OCI-LY7 (cell line): ENCODE results near the gene WNT3A. TPM values are rescaled to one million over a fixed set of nuclear protein-coding genes. Genes with fewer than 3 reads are reported as not detected.

Source experiments
- BruUV-seq: library from RNA; stranded (reverse); fragments of 400-500 nt; replicated peaks from 2 replicates; lab custom pipeline; 2021; lab: Mats Ljungman, UMichigan
- CTCF ChIA-PET: fragments of 300-600 bp; sonication (Branson Sonifier 250); formaldehyde crosslinking; loops from one replicate; lab custom pipeline; 2022; ENCODE audit warnings: antibody characterized with exemption; ENCODE audit not compliant: unreplicated experiment; lab: Charles Lee
- POLR2A ChIA-PET: fragments of 300-600 bp; sonication (Branson Sonifier 250); formaldehyde crosslinking; loops from one replicate; lab custom pipeline; 2022; ENCODE audit warnings: antibody characterized with exemption; lab: Charles Lee
- DNase-seq: peaks from one replicate; pipeline ENCODE4 v3.0.0-alpha.2; 2015; ENCODE audit warnings: low spot score
- H2AFZ ChIP-seq: fragments of 200-600 bp; sonication (generic), shearing (Covaris generic); 2 replicates; pipeline ENCODE4 v1.6.1; 2014; ENCODE audit warnings: mild to moderate bottlenecking, antibody characterized with exemption, low read length, moderate library complexity
- H3K27ac ChIP-seq: fragments of 200-600 bp; sonication (generic); 2 replicates; pipeline ENCODE4 v1.5.1; 2014; ENCODE audit warnings: mixed run types, low read depth, mild to moderate bottlenecking, moderate library complexity, low read length, inconsistent platforms; ENCODE audit not compliant: poor library complexity, severe bottlenecking
- H3K36me3 ChIP-seq: fragments of 200-600 bp; sonication (generic); 2 replicates; pipeline ENCODE4 v1.6.1; 2014; ENCODE audit warnings: mild to moderate bottlenecking, antibody characterized with exemption, low read length, moderate library complexity, mixed read lengths; ENCODE audit not compliant: insufficient read depth
- H3K4me1 ChIP-seq: fragments of 200-600 bp; sonication (generic); 2 replicates; pipeline ENCODE4 v1.5.1; 2014; ENCODE audit warnings: mild to moderate bottlenecking, low read length; ENCODE audit not compliant: insufficient read depth, poor library complexity, severe bottlenecking
- H3K4me2 ChIP-seq: fragments of 200-600 bp; sonication (generic); 2 replicates; pipeline ENCODE4 v1.6.1; 2014; ENCODE audit warnings: mild to moderate bottlenecking, low read length
- H3K4me3 ChIP-seq: fragments of 200-600 bp; sonication (generic); 2 replicates; pipeline ENCODE4 v1.5.1; 2014; ENCODE audit warnings: mild to moderate bottlenecking, low read depth, low read length; ENCODE audit not compliant: poor library complexity, severe bottlenecking
- H3K79me2 ChIP-seq: fragments of 200-600 bp; sonication (generic); 2 replicates; pipeline ENCODE4 v1.6.1; 2016; ENCODE audit warnings: low read depth, mild to moderate bottlenecking, low read length, moderate library complexity, mixed read lengths; ENCODE audit not compliant: insufficient read depth
- H3K9me2 ChIP-seq: fragments of 200-600 bp; sonication (generic); 2 replicates; pipeline ENCODE4 v1.6.1; 2016; ENCODE audit warnings: mild to moderate bottlenecking, low read length, mixed read lengths; ENCODE audit not compliant: insufficient read depth
- H3K9me3 ChIP-seq: fragments of 200-600 bp; sonication (generic); 2 replicates; pipeline ENCODE4 v1.6.1; 2014; ENCODE audit warnings: mild to moderate bottlenecking, mixed run types, low read length, mixed read lengths
- H4K20me1 ChIP-seq: fragments of 200-600 bp; sonication (generic); 2 replicates; pipeline ENCODE4 v1.6.1; 2014; ENCODE audit warnings: mild to moderate bottlenecking, antibody characterized with exemption, low read length, moderate library complexity, mixed read lengths; ENCODE audit not compliant: insufficient read depth
- CTCF ChIP-seq: fragments of 200-600 bp; sonication (generic); conservative IDR thresholded peaks from 2 replicates; pipeline ENCODE4 v1.5.1; 2014; ENCODE audit warnings: mild to moderate bottlenecking, antibody characterized with exemption, low read length, moderate library complexity, mixed read lengths
- EZH2phosphoT487 ChIP-seq: fragments of 200-600 bp; sonication (generic); IDR thresholded peaks from 2 replicates; pipeline ENCODE4 v1.6.1; 2018; ENCODE audit warnings: low read depth, borderline replicate concordance, mild to moderate bottlenecking, mixed run types, antibody characterized with exemption, low read length, moderate library complexity, mixed read lengths
- intact Hi-C: fragments of 100-400 bp; cut with micrococcal nuclease; formaldehyde crosslinking; loops from one replicate; pipeline ENCODE4 v1.10.0; 2022; ENCODE audit not compliant: unreplicated experiment
- total RNA-seq, 2 experiments: library from RNA; depleted of rRNA in 1 of 2; stranded (reverse); fragments of >200 nt in 1 of 2; shearing (Covaris generic) in 1 of 2; gene quantifications; 2 replicates each; pipeline ENCODE4 v1.2.3, GENCODE V29; 2014 to 2022

Gene WNT3A
- total RNA-seq, 2 experiments from 2014 or later, result not detected

DNA sequence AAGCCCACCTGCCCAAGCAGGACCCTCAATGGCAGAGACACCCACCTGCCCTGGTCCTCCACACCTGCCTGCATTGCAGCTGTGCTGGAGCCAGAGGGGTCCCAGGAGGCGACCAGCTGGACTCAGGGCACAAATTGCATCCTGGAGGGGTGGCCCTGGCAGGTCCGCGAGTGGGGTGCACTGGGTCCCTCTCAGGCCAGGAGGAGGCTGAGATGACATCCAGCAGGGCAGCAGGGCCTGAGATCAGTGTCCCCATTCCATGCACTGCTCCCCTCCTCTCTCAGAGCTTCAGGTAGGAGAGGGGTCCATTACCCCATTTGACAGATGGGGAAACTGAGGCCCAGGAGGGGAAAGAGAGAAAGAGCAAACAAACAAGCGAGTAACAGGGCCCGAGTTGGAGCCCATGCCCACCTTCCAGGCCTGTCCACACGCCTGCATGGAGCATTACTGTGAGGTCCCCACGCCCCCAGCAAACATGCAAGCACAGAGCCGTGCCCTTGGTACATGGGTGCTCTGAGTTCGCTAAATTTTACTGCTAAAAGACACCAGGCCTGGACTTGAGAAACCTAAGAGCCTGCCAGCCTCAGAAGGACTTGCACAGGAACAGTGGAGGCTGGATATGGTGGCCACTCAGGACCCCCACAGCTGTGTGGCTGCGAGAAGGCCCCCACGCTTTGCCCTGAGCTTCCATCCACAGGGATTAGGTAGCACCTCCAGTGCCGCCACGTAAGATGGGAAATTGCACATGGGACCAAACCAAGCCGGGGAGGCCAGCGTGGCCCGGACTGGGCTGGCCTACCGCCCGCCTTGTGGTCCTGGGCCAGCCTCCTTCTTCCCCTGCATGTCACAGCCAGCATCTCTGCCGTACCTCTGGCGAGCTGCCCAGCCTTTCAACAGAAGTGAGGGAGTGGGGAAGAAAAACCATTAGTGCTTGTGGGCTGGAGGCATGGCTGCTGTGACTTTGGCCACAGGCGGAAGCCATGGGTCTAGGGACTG is 7.4 kb downstream of the WNT3A start:
- ChIA-PET CTCF (no interaction called here), POLR2A (no interaction called here)
- TF ChIP-seq CTCF (no peak), EZH2phosphoT487 (no peak)
- H2AFZ ChIP-seq, result no peak overlapping the region
- H3K27ac ChIP-seq, result no peak overlapping the region
- no peaks in the 10 kb centered on the region for H3K36me3 ChIP-seq
- no peak overlapping the region for H3K4me3 ChIP-seq
- intact Hi-C loops, result no loop called here
- no peaks in the 10 kb centered on the region for H3K9me3 ChIP-seq
- no peak overlapping the region for H3K4me2 ChIP-seq
- no peak for DNase-seq
- no peaks in the 10 kb centered on the region for H3K79me2 ChIP-seq
- H3K9me2 ChIP-seq, result no peaks in the 10 kb centered on the region
- no TSS peak for BruUV-seq
- H3K4me1 ChIP-seq, result peaks cover 14% of the 10 kb centered on the region
- no peaks in the 10 kb centered on the region for H4K20me1 ChIP-seq

DNA sequence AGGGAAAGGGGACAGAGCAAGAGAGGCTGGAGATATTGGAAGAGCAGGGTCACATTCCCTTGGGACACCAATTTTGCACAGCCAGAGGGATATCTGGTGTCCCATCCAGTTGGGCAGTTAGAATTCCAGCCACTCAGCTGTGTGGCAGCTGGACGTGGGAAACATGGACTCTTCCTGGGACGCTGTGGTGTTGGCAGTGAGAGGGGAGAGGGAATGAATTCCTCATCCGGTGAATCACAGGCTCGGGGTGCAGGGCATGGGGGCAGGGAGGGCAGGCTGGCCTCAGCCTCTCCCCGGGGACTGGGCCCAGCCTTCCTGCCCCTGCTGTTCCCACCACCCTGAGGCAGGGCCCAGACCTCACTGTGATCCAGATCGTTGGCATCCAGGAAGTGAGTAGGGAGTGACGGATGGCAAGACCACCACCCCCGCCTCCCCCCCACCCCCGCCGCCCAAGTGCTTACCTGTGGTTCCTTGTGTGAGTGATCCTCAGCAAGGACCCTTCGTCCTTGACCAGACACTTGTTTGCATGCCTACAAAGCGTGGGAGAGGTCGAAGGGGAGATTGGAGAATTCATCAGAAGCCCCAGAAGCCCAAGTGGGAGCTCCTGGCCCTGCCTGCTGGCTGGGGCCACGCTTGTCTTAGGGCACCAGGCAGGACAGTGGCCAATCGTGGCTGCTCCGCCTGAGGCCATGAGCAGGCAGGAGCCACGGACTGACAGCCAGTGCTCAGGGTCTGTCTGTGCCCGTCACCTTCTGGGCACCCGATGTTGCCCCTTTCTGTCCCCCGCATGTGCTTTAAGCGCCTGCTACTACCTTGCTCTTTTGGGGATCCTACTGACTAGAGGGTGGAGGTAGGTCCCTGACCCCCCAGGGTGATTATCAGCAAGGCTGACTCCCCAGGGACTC is 8.7 kb downstream of the WNT3A start:
- Histone ChIP-seq H4K20me1 (no peaks in the 10 kb centered on the region), H3K79me2 (no peaks in the 10 kb centered on the region), H3K4me2 (no peak overlapping the region), H3K4me3 (no peak overlapping the region), H3K36me3 (no peaks in the 10 kb centered on the region), H3K27ac (no peak overlapping the region), H3K9me3 (no peaks in the 10 kb centered on the region), H2AFZ (no peak overlapping the region), H3K9me2 (no peaks in the 10 kb centered on the region), H3K4me1 (peaks cover under 1% of the 10 kb centered on the region)
- ChIA-PET POLR2A (no interaction called here), CTCF (no interaction called here)
- DNase-seq, result no peak
- no TSS peak for BruUV-seq
- no peak for TF ChIP-seq CTCF
- TF ChIP-seq EZH2phosphoT487, result no peak
- intact Hi-C loops, result no loop called here
